HEK293 (cell line): ENCODE measurements around the gene XKR8.
A peak's percentile ranks its signal among the peaks of the same experiment; 100 is the strongest.

Source experiments
- CTCF ChIA-PET: fragments of 350-600 bp; formaldehyde crosslinking; extraction: SDS; loops from one replicate; lab custom pipeline; 2021; ENCODE audit warnings: antibody characterized with exemption; lab: Yijun Ruan, JAX
- POLR2A ChIA-PET: fragments of 300-600 bp; formaldehyde crosslinking; extraction: SDS; loops from one replicate; lab custom pipeline; 2020; ENCODE audit warnings: antibody characterized with exemption, inconsistent platforms; lab: Yijun Ruan, JAX
- H3K27ac ChIP-seq: fragments of 200-500 bp; sonication (Bioruptor generic); 2 replicates; pipeline ENCODE4 v1.5.1; 2014; ENCODE audit warnings: low read depth, low read length, control low read depth, inconsistent platforms; ENCODE audit errors: extremely low read depth
- H3K36me3 ChIP-seq, 2 experiments: fragments of 200-500 bp in 1 of 2; sonication (Bioruptor generic) in 1 of 2; 1 replicate in 1 of 2; 2 replicates in 1 of 2; pipeline ENCODE4 v1.5.1; 2014 to 2017; ENCODE audit warnings: inconsistent platforms in 2 of 2, low read length in 2 of 2; ENCODE audit not compliant: control insufficient read depth in 2 of 2, insufficient read depth in 1 of 2
- H3K4me1 ChIP-seq: fragments of 200-500 bp; sonication (Bioruptor generic); 2 replicates; pipeline ENCODE4 v1.5.1; 2014; ENCODE audit warnings: mild to moderate bottlenecking, low read length, inconsistent platforms; ENCODE audit not compliant: control insufficient read depth, insufficient read depth
- H3K4me3 ChIP-seq: 2 replicates; pipeline ENCODE4 v1.5.1; 2011; ENCODE audit warnings: low read depth, mild to moderate bottlenecking, control low read depth, low read length, moderate library complexity
- H3K9me3 ChIP-seq: fragments of 200-500 bp; sonication (Bioruptor generic); 2 replicates; pipeline ENCODE4 v1.5.1; 2014; ENCODE audit warnings: low read depth, low read length, inconsistent platforms; ENCODE audit not compliant: control insufficient read depth, insufficient read depth
- CTCF ChIP-seq: fragments of 450-650 bp; formaldehyde crosslinking; IDR thresholded peaks from 2 replicates; pipeline ENCODE4 v1.5.1; 2016; ENCODE audit warnings: missing biosample characterization, missing genetic modification characterization
- IKZF3 ChIP-seq: fragments of 450-650 bp; IDR thresholded peaks from 2 replicates; pipeline ENCODE4 v1.5.0; 2018; ENCODE audit warnings: missing biosample characterization, mild to moderate bottlenecking, missing genetic modification characterization, moderate library complexity
- KLF10 ChIP-seq: fragments of 450-650 bp; IDR thresholded peaks from 2 replicates; pipeline ENCODE4 v1.5.1; 2018; ENCODE audit warnings: missing biosample characterization, mild to moderate bottlenecking, missing genetic modification characterization
- KLF16 ChIP-seq: fragments of 450-650 bp; formaldehyde crosslinking; IDR thresholded peaks from 2 replicates; pipeline ENCODE4 v1.5.1; 2017; ENCODE audit warnings: missing biosample characterization, missing genetic modification characterization
- KLF9 ChIP-seq: fragments of 450-650 bp; formaldehyde crosslinking; IDR thresholded peaks from 2 replicates; pipeline ENCODE4 v1.5.1; 2016; ENCODE audit warnings: missing biosample characterization, missing genetic modification characterization, low read depth
- OSR2 ChIP-seq: fragments of 450-650 bp; formaldehyde crosslinking; IDR thresholded peaks from 2 replicates; pipeline ENCODE4 v1.5.1; 2016; ENCODE audit warnings: missing biosample characterization, missing genetic modification characterization
- REPIN1 ChIP-seq: fragments of 450-650 bp; formaldehyde crosslinking; IDR thresholded peaks from 2 replicates; pipeline ENCODE4 v1.5.1; 2017; ENCODE audit warnings: missing biosample characterization, missing genetic modification characterization, low read depth
- SETDB1 ChIP-seq: IDR thresholded peaks from one replicate; pipeline ENCODE4 v1.6.1; 2017; ENCODE audit warnings: mild to moderate bottlenecking, low read length, moderate library complexity, mixed read lengths; ENCODE audit not compliant: insufficient read length
- WT1 ChIP-seq: fragments of 450-650 bp; formaldehyde crosslinking; IDR thresholded peaks from 2 replicates; pipeline ENCODE4 v1.5.1; 2016; ENCODE audit warnings: missing biosample characterization, missing genetic modification characterization
- ZBTB17 ChIP-seq: fragments of 450-650 bp; formaldehyde crosslinking; IDR thresholded peaks from 2 replicates; pipeline ENCODE4 v1.5.1; 2016; ENCODE audit warnings: missing biosample characterization, missing genetic modification characterization
- ZBTB20 ChIP-seq: fragments of 450-650 bp; formaldehyde crosslinking; IDR thresholded peaks from 2 replicates; pipeline ENCODE4 v1.5.1; 2016; ENCODE audit warnings: missing biosample characterization, missing genetic modification characterization
- ZBTB21 ChIP-seq: fragments of 450-650 bp; formaldehyde crosslinking; IDR thresholded peaks from 2 replicates; pipeline ENCODE4 v1.5.1; 2017; ENCODE audit warnings: missing biosample characterization, missing genetic modification characterization
- ZBTB44 ChIP-seq: fragments of 450-650 bp; IDR thresholded peaks from 2 replicates; pipeline ENCODE4 v1.5.1; 2018; ENCODE audit warnings: missing biosample characterization, mild to moderate bottlenecking, missing genetic modification characterization
- ZNF10 ChIP-seq: fragments of 450-650 bp; formaldehyde crosslinking; IDR thresholded peaks from 2 replicates; pipeline ENCODE4 v1.5.1; 2017; ENCODE audit warnings: missing biosample characterization, missing genetic modification characterization
- ZNF121 ChIP-seq: fragments of 450-650 bp; formaldehyde crosslinking; IDR thresholded peaks from 2 replicates; pipeline ENCODE4 v1.5.1; 2016; ENCODE audit warnings: missing biosample characterization, missing genetic modification characterization
- ZNF157 ChIP-seq: fragments of 450-650 bp; formaldehyde crosslinking; IDR thresholded peaks from 2 replicates; pipeline ENCODE4 v1.5.1; 2016; ENCODE audit warnings: missing biosample characterization, missing genetic modification characterization
- ZNF19 ChIP-seq: fragments of 450-650 bp; formaldehyde crosslinking; IDR thresholded peaks from 2 replicates; pipeline ENCODE4; 2016; ENCODE audit warnings: missing biosample characterization, missing genetic modification characterization, low read depth
- ZNF2 ChIP-seq: fragments of 450-650 bp; formaldehyde crosslinking; IDR thresholded peaks from 2 replicates; pipeline ENCODE4 v1.5.1; 2016; ENCODE audit warnings: missing biosample characterization, missing genetic modification characterization
- ZNF335 ChIP-seq: fragments of 450-650 bp; formaldehyde crosslinking; conservative IDR thresholded peaks from 2 replicates; pipeline ENCODE4 v1.5.1; 2016; ENCODE audit warnings: missing biosample characterization, missing genetic modification characterization
- ZNF341 ChIP-seq: fragments of 450-650 bp; formaldehyde crosslinking; IDR thresholded peaks from 2 replicates; pipeline ENCODE4; 2016; ENCODE audit warnings: low read depth, missing biosample characterization, missing genetic modification characterization
- ZNF366 ChIP-seq: fragments of 450-650 bp; formaldehyde crosslinking; conservative IDR thresholded peaks from 2 replicates; pipeline ENCODE4 v1.5.1; 2016; ENCODE audit warnings: missing biosample characterization, missing genetic modification characterization
- ZNF560 ChIP-seq: fragments of 450-650 bp; formaldehyde crosslinking; IDR thresholded peaks from 2 replicates; pipeline ENCODE4 v1.5.1; 2017; ENCODE audit warnings: missing biosample characterization, missing genetic modification characterization, borderline replicate concordance
- ZNF585B ChIP-seq: fragments of 450-650 bp; formaldehyde crosslinking; IDR thresholded peaks from 2 replicates; pipeline ENCODE4 v1.5.1; 2016; ENCODE audit warnings: missing biosample characterization, missing genetic modification characterization
- ZNF621 ChIP-seq: fragments of 450-650 bp; formaldehyde crosslinking; IDR thresholded peaks from 2 replicates; pipeline ENCODE4 v1.5.1; 2017; ENCODE audit warnings: missing biosample characterization, missing genetic modification characterization
- ZNF660 ChIP-seq: fragments of 450-650 bp; IDR thresholded peaks from 2 replicates; pipeline ENCODE4 v1.5.1; 2018; ENCODE audit warnings: missing biosample characterization, mild to moderate bottlenecking, missing genetic modification characterization
- ZXDB ChIP-seq: fragments of 450-650 bp; formaldehyde crosslinking; IDR thresholded peaks from 2 replicates; pipeline ENCODE4 v1.5.1; 2016; ENCODE audit warnings: missing biosample characterization, missing genetic modification characterization
- TF ChIP-seq, protein P1 (sequence below): fragments of 450-650 bp; formaldehyde crosslinking; conservative IDR thresholded peaks from 2 replicates; pipeline ENCODE4 v1.5.1; 2016; ENCODE audit warnings: low read depth, missing biosample characterization, missing genetic modification characterization

The XKR8 gene

GRCh38 chr1:27931759-27932158, 28.0 kb upstream of the XKR8 start:
- Histone ChIP-seq H3K36me3 (no peaks in the 10 kb centered on the region), H3K27ac (no peak overlapping the region)
- CTCF ChIA-PET: interaction anchor here (1.2 kb wide), 1 partner anchor 9 kb away, joined by 3 read pairs; no protein-coding TSS in a partner anchor

DNA sequence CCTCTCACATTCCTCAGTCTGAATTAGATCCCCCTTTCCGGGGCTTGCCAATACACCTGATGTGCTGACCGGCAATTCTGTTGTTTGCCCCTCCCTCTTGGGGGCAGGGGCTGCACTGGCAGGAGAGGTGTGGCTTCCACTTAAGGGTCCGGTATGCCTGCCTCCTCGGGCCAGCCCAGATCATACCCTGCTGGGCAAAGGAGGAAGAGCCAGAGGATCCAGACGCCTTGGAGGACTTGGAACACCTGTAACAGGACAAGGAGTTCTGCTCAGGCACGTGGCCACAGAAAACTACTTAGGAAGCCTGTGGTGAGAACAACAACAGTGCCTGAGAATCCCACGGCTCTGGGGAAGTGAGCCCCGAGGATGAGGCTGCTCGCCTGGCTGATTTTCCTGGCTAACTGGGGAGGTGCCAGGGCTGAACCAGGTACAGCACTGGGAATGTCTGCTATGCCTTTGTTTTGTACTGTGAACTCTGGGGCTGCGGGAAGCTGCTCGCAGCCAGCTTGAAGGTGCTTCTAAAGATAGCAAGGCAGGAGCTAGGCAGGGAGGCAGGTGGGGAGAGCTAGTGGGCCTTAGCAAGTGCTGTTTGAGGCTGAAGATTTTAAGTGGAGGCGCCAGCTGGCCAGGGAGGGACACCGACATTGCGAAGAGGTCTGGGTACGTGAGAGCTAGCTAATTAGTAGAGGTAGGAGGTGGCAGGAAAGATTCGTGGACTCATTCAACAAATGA, 24.8 kb upstream of the XKR8 start, which contains the start of gene SMPDL3B:
TSS of gene SMPDL3B (plus strand) at position 183 of the 732 bp plus-strand sequence. CDS start at position 367, 184 bp downstream.
- CTCF ChIA-PET: interaction anchor here (0.6 to 1.3 kb wide), 3 partner anchors 19 to 77 kb away, joined by 3 to 7 read pairs (median 3); no protein-coding TSS in a partner anchor
- H3K4me1 ChIP-seq: peaks cover 3% of the 10 kb centered on the region; the same call in 1 of the 2 replicates
- peak within 1 kb of the TSS; percentile 40 for H3K4me3 ChIP-seq
- TF ChIP-seq ZNF157 (tag by site-specific recombination): no peak
- TF ChIP-seq ZNF335 (tag by site-specific recombination): peak; percentile 74
- peak; percentile 86 for TF ChIP-seq IKZF3 (tag by site-specific recombination)
- TF ChIP-seq KLF10 (tag by site-specific recombination): 0 out of 2 replicates have a peak, but pooled peaks have one; percentile 32
- peak; percentile 83 for TF ChIP-seq ZBTB17 (tag by site-specific recombination)
- peak; percentile 41; the same call in 1 of the 2 replicates for TF ChIP-seq KLF9 (tag by site-specific recombination)
- peak; percentile 40; the same call in 1 of the 2 replicates for TF ChIP-seq ZXDB (tag by site-specific recombination)
- peak; percentile 9; the same call in 1 of the 2 replicates for TF ChIP-seq ZNF366 (tag by site-specific recombination)
- TF ChIP-seq ZBTB20 (tag by site-specific recombination): no peak; the same call in 1 of the 2 replicates
- TF ChIP-seq ZBTB44: no peak
- no peak for TF ChIP-seq ZBTB21 (tag by site-specific recombination)
- no peak for TF ChIP-seq ZNF19 (tag by site-specific recombination)
- TF ChIP-seq WT1 (tag by site-specific recombination): 0 out of 2 replicates have a peak, but pooled peaks have one; percentile 9
- TF ChIP-seq ZNF341 (tag by site-specific recombination): peak; percentile 84
- peak; percentile 47; the same call in 1 of the 2 replicates for TF ChIP-seq ZNF2 (tag by site-specific recombination)
- no peak for TF ChIP-seq ZNF585B (tag by site-specific recombination)
- TF ChIP-seq ZNF560 (tag by site-specific recombination): no peak
- 0 out of 2 replicates have a peak, but pooled peaks have one; percentile 12 for TF ChIP-seq OSR2 (tag by site-specific recombination)
- TF ChIP-seq ZNF10 (tag by site-specific recombination): no peak
- TF ChIP-seq REPIN1 (tag by site-specific recombination): no peak

More at GRCh38 chr1:27931759-27932158, 28.0 kb upstream of the XKR8 start:
- Histone ChIP-seq H3K4me3 (no peak overlapping the region), H3K9me3 (no peaks in the 10 kb centered on the region), H3K4me1 (peaks cover 3% of the 10 kb centered on the region; the same call in 1 of the 2 replicates)
- TF ChIP-seq, protein P1, sequence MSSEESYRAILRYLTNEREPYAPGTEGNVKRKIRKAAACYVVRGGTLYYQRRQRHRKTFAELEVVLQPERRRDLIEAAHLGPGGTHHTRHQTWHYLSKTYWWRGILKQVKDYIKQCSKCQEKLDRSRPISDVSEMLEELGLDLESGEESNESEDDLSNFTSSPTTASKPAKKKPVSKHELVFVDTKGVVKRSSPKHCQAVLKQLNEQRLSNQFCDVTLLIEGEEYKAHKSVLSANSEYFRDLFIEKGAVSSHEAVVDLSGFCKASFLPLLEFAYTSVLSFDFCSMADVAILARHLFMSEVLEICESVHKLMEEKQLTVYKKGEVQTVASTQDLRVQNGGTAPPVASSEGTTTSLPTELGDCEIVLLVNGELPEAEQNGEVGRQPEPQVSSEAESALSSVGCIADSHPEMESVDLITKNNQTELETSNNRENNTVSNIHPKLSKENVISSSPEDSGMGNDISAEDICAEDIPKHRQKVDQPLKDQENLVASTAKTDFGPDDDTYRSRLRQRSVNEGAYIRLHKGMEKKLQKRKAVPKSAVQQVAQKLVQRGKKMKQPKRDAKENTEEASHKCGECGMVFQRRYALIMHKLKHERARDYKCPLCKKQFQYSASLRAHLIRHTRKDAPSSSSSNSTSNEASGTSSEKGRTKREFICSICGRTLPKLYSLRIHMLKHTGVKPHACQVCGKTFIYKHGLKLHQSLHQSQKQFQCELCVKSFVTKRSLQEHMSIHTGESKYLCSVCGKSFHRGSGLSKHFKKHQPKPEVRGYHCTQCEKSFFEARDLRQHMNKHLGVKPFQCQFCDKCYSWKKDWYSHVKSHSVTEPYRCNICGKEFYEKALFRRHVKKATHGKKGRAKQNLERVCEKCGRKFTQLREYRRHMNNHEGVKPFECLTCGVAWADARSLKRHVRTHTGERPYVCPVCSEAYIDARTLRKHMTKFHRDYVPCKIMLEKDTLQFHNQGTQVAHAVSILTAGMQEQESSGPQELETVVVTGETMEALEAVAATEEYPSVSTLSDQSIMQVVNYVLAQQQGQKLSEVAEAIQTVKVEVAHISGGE (tag by site-specific recombination): no peak
- TF ChIP-seq ZNF621 (tag by site-specific recombination): no peak
- no peak for TF ChIP-seq ZNF660
- no peak for TF ChIP-seq ZNF121 (tag by site-specific recombination)
- no peak for TF ChIP-seq CTCF (tag by site-specific recombination)
- no peak for TF ChIP-seq SETDB1
- TF ChIP-seq KLF16 (tag by site-specific recombination): no peak
- POLR2A ChIA-PET: no interaction called here

More for the DNA sequence above, 24.8 kb upstream of the XKR8 start, which contains the start of gene SMPDL3B:
- H3K36me3 ChIP-seq: no peaks in the 10 kb centered on the region
- H3K9me3 ChIP-seq: no peaks in the 10 kb centered on the region
- no peak within 1 kb of the TSS; the same call in 1 of the 2 replicates for H3K27ac ChIP-seq
- POLR2A ChIA-PET: interaction anchor here (0.6 to 1.5 kb wide), 2 partner anchors 25 to 78 kb away, joined by 4 to 11 read pairs; partner anchors contain the start of gene XKR8
